Measurements from ENCODE around the gene ROCK2.

Gene ROCK2

GRCh38 chr2:11311543-11311942 lies 32.9 kb downstream of the ROCK2 start:
- Histone ChIP-seq H3K36me3 (ENCODE audit: control insufficient read depth, insufficient read depth, low read length) (no peaks in the 10 kb centered on the region), H3K27me3 (ENCODE audit: control insufficient read depth, insufficient read depth, low read length, poor library complexity, severe bottlenecking) (no peaks in the 10 kb centered on the region), H3K4me1 (ENCODE audit: control insufficient read depth, insufficient read depth, low read length) (no peaks in the 10 kb centered on the region), H3K9me3 (ENCODE audit: control insufficient read depth, low read length) (no peaks in the 10 kb centered on the region), H3K4me3 (ENCODE audit: insufficient read depth, low read depth, low read length) (no peak overlapping the region), H3K27ac (ENCODE audit: insufficient read depth, low read depth, low read length, poor library complexity, severe bottlenecking) (no peak overlapping the region)
- WGBS, 2 experiments = 72 to 94% methylated on average over 4 to 6 of the region's 7 CpGs

- Histone ChIP-seq H3K9me3 (ENCODE audit: control insufficient read depth, low read length) (no peaks in the 10 kb centered on the region), H3K27ac (ENCODE audit: insufficient read depth, low read depth, low read length, poor library complexity, severe bottlenecking) (no peak overlapping the region), H3K4me3 (ENCODE audit: insufficient read depth, low read depth, low read length) (no peak overlapping the region), H3K27me3 (ENCODE audit: control insufficient read depth, insufficient read depth, low read length, poor library complexity, severe bottlenecking) (no peaks in the 10 kb centered on the region), H3K36me3 (ENCODE audit: control insufficient read depth, insufficient read depth, low read length) (no peaks in the 10 kb centered on the region), H3K4me1 (ENCODE audit: control insufficient read depth, insufficient read depth, low read length) (no peaks in the 10 kb centered on the region)
- 70 to 75% methylated on average over 4 of the region's 5 CpGs for WGBS, 2 experiments
Observed at GRCh38 chr2:11310212-11310611, 34.2 kb downstream of the ROCK2 start.

GRCh38 chr2:11309706-11310105 lies 34.7 kb downstream of the ROCK2 start:
- Histone ChIP-seq H3K27ac (ENCODE audit: insufficient read depth, low read depth, low read length, poor library complexity, severe bottlenecking) (no peak overlapping the region), H3K27me3 (ENCODE audit: control insufficient read depth, insufficient read depth, low read length, poor library complexity, severe bottlenecking) (no peaks in the 10 kb centered on the region), H3K4me3 (ENCODE audit: insufficient read depth, low read depth, low read length) (no peak overlapping the region), H3K4me1 (ENCODE audit: control insufficient read depth, insufficient read depth, low read length) (no peaks in the 10 kb centered on the region), H3K36me3 (ENCODE audit: control insufficient read depth, insufficient read depth, low read length) (no peaks in the 10 kb centered on the region), H3K9me3 (ENCODE audit: control insufficient read depth, low read length) (no peaks in the 10 kb centered on the region)
- WGBS, 2 experiments = 66 to 77% methylated on average over 4 to 5 of the region's 5 CpGs

- H3K4me3 ChIP-seq (ENCODE audit: insufficient read depth, low read depth, low read length) = no peak overlapping the region
- no peaks in the 10 kb centered on the region for H3K27me3 ChIP-seq (ENCODE audit: control insufficient read depth, insufficient read depth, low read length, poor library complexity, severe bottlenecking)
- H3K36me3 ChIP-seq (ENCODE audit: control insufficient read depth, insufficient read depth, low read length) = no peaks in the 10 kb centered on the region
- no peaks in the 10 kb centered on the region for H3K9me3 ChIP-seq (ENCODE audit: control insufficient read depth, low read length)
- H3K27ac ChIP-seq (ENCODE audit: insufficient read depth, low read depth, low read length, poor library complexity, severe bottlenecking) = no peak overlapping the region
- H3K4me1 ChIP-seq (ENCODE audit: control insufficient read depth, insufficient read depth, low read length) = no peaks in the 10 kb centered on the region
- WGBS, 2 experiments = 94 to 98% methylated on average over 17 of the region's 18 CpGs
Observed at GRCh38 chr2:11307764-11308415, 36.5 kb downstream of the ROCK2 start.

GRCh38 chr2:11305958-11306357 lies 38.5 kb downstream of the ROCK2 start:
- H3K36me3 ChIP-seq (ENCODE audit: control insufficient read depth, insufficient read depth, low read length) = no peaks in the 10 kb centered on the region
- no peak overlapping the region for H3K4me3 ChIP-seq (ENCODE audit: insufficient read depth, low read depth, low read length)
- H3K27ac ChIP-seq (ENCODE audit: insufficient read depth, low read depth, low read length, poor library complexity, severe bottlenecking) = no peak overlapping the region
- no peaks in the 10 kb centered on the region for H3K4me1 ChIP-seq (ENCODE audit: control insufficient read depth, insufficient read depth, low read length)
- no peaks in the 10 kb centered on the region for H3K9me3 ChIP-seq (ENCODE audit: control insufficient read depth, low read length)
- no peaks in the 10 kb centered on the region for H3K27me3 ChIP-seq (ENCODE audit: control insufficient read depth, insufficient read depth, low read length, poor library complexity, severe bottlenecking)
- WGBS, 2 experiments = 95 to 96% methylated on average over 1 of the region's 1 CpG

GRCh38 chr2:11305338-11305737 lies 39.1 kb downstream of the ROCK2 start:
- no peaks in the 10 kb centered on the region for H3K27me3 ChIP-seq (ENCODE audit: control insufficient read depth, insufficient read depth, low read length, poor library complexity, severe bottlenecking)
- WGBS, 2 experiments = 58 to 75% methylated on average over 4 of the region's 4 CpGs
- H3K4me1 ChIP-seq (ENCODE audit: control insufficient read depth, insufficient read depth, low read length) = no peaks in the 10 kb centered on the region
- no peak overlapping the region for H3K4me3 ChIP-seq (ENCODE audit: insufficient read depth, low read depth, low read length)
- no peak overlapping the region for H3K27ac ChIP-seq (ENCODE audit: insufficient read depth, low read depth, low read length, poor library complexity, severe bottlenecking)
- no peaks in the 10 kb centered on the region for H3K9me3 ChIP-seq (ENCODE audit: control insufficient read depth, low read length)
- no peaks in the 10 kb centered on the region for H3K36me3 ChIP-seq (ENCODE audit: control insufficient read depth, insufficient read depth, low read length)

- Histone ChIP-seq H3K9me3 (ENCODE audit: control insufficient read depth, low read length) (no peaks in the 10 kb centered on the region), H3K36me3 (ENCODE audit: control insufficient read depth, insufficient read depth, low read length) (no peaks in the 10 kb centered on the region), H3K27me3 (ENCODE audit: control insufficient read depth, insufficient read depth, low read length, poor library complexity, severe bottlenecking) (no peaks in the 10 kb centered on the region), H3K4me1 (ENCODE audit: control insufficient read depth, insufficient read depth, low read length) (no peaks in the 10 kb centered on the region), H3K4me3 (ENCODE audit: insufficient read depth, low read depth, low read length) (no peak overlapping the region), H3K27ac (ENCODE audit: insufficient read depth, low read depth, low read length, poor library complexity, severe bottlenecking) (no peak overlapping the region)
- 93 to 96% methylated on average over 5 of the region's 5 CpGs for WGBS, 2 experiments
Observed at GRCh38 chr2:11304476-11304875, 40.0 kb downstream of the ROCK2 start.

- 90 to 95% methylated on average over 5 of the region's 5 CpGs for WGBS, 2 experiments
- Histone ChIP-seq H3K4me3 (ENCODE audit: insufficient read depth, low read depth, low read length) (no peak overlapping the region), H3K4me1 (ENCODE audit: control insufficient read depth, insufficient read depth, low read length) (no peaks in the 10 kb centered on the region), H3K27me3 (ENCODE audit: control insufficient read depth, insufficient read depth, low read length, poor library complexity, severe bottlenecking) (no peaks in the 10 kb centered on the region), H3K36me3 (ENCODE audit: control insufficient read depth, insufficient read depth, low read length) (no peaks in the 10 kb centered on the region), H3K27ac (ENCODE audit: insufficient read depth, low read depth, low read length, poor library complexity, severe bottlenecking) (no peak overlapping the region), H3K9me3 (ENCODE audit: control insufficient read depth, low read length) (no peaks in the 10 kb centered on the region)
Observed at GRCh38 chr2:11303290-11304013, 41.0 kb downstream of the ROCK2 start.

- Histone ChIP-seq H3K4me1 (ENCODE audit: control insufficient read depth, insufficient read depth, low read length) (no peaks in the 10 kb centered on the region), H3K27ac (ENCODE audit: insufficient read depth, low read depth, low read length, poor library complexity, severe bottlenecking) (no peak overlapping the region), H3K9me3 (ENCODE audit: control insufficient read depth, low read length) (no peaks in the 10 kb centered on the region), H3K36me3 (ENCODE audit: control insufficient read depth, insufficient read depth, low read length) (no peaks in the 10 kb centered on the region), H3K4me3 (ENCODE audit: insufficient read depth, low read depth, low read length) (no peak overlapping the region), H3K27me3 (ENCODE audit: control insufficient read depth, insufficient read depth, low read length, poor library complexity, severe bottlenecking) (no peaks in the 10 kb centered on the region)
- 87 to 93% methylated on average over 3 to 6 of the region's 6 CpGs for WGBS, 2 experiments
Observed at GRCh38 chr2:11299439-11299838, 45.0 kb downstream of the ROCK2 start.

- Histone ChIP-seq H3K4me3 (ENCODE audit: insufficient read depth, low read depth, low read length) (no peak overlapping the region), H3K27ac (ENCODE audit: insufficient read depth, low read depth, low read length, poor library complexity, severe bottlenecking) (no peak overlapping the region), H3K36me3 (ENCODE audit: control insufficient read depth, insufficient read depth, low read length) (no peaks in the 10 kb centered on the region), H3K9me3 (ENCODE audit: control insufficient read depth, low read length) (no peaks in the 10 kb centered on the region), H3K4me1 (ENCODE audit: control insufficient read depth, insufficient read depth, low read length) (no peaks in the 10 kb centered on the region), H3K27me3 (ENCODE audit: control insufficient read depth, insufficient read depth, low read length, poor library complexity, severe bottlenecking) (no peaks in the 10 kb centered on the region)
- WGBS, 2 experiments = 48 to 67% methylated on average over 2 to 3 of the region's 3 CpGs
Observed at GRCh38 chr2:11298592-11298991, 45.8 kb downstream of the ROCK2 start.

Measured in ectodermal cell (in vitro differentiated cells).